ENCODE measurements around the gene OR11A1. TPM values are rescaled to one million over a fixed set of nuclear protein-coding genes. Genes with fewer than 3 reads are reported as not detected.

OR11A1 gene
- polyA plus RNA-seq, 1 donor (not counting 4 experiments of a cell fraction or from before 2014, with no cell fraction given) = not detected

- dilution Hi-C loops (cut with MboI; ENCODE audit: extremely low pct_ligation_motif_present, low sequenced_read_pairs) = no loop called here
- DNase-seq (ENCODE audit: low read depth, low spot score) (no peak), FAIRE-seq (no peak)
- no peaks in the 10 kb centered on the region for H3K79me2 ChIP-seq (ENCODE audit: control insufficient read depth, insufficient read depth, low read length)
- no peak overlapping the region for H2AFZ ChIP-seq (ENCODE audit: control insufficient read depth, low read length)
- no peaks in the 10 kb centered on the region for H3K36me3 ChIP-seq (ENCODE audit: control insufficient read depth in 2 of 2, extremely low read depth in 1 of 2, insufficient read depth in 2 of 2, low read length in 2 of 2)
- no peaks in the 10 kb centered on the region for H3K27me3 ChIP-seq (ENCODE audit: control insufficient read depth, extremely low read depth, insufficient read depth, low read length)
- H3K4me3 ChIP-seq (ENCODE audit: control insufficient read depth in 2 of 3, extremely low read depth in 1 of 3, insufficient read depth in 2 of 3, low read depth in 1 of 3, low read length in 3 of 3) = no peak overlapping the region
- no peaks in the 10 kb centered on the region for H3K9me3 ChIP-seq (ENCODE audit: control insufficient read depth, low read depth, low read length)
- peaks cover 5% of the 10 kb centered on the region for H3K4me1 ChIP-seq (ENCODE audit: control insufficient read depth, extremely low read depth, insufficient read depth, low read length)
- H3K9me1 ChIP-seq (ENCODE audit: control insufficient read depth, extremely low read depth, insufficient read depth, low read length) = no peaks in the 10 kb centered on the region
- H4K20me1 ChIP-seq (ENCODE audit: control insufficient read depth, extremely low read depth, insufficient read depth, low read length) = no peaks in the 10 kb centered on the region
- H3K9ac ChIP-seq (ENCODE audit: control insufficient read depth, extremely low read depth, insufficient read depth, low read length) = no peak overlapping the region
- no peak for TF ChIP-seq CTCF (optimal IDR thresholded peaks at IDR 0.05 in 1 of 3, IDR thresholded peaks at IDR 0.05 in 1 of 3, conservative IDR thresholded peaks at IDR 0.05 in 1 of 3; ENCODE audit: extremely low read depth in 1 of 3, insufficient read depth in 2 of 3, low read length in 3 of 3)
- TF ChIP-seq EZH2 (IDR thresholded peaks at IDR 0.05; ENCODE audit: low read length) = no peak
- no peak overlapping the region for H3K27ac ChIP-seq (ENCODE audit: control insufficient read depth, insufficient read depth, low read length)
- H3K4me2 ChIP-seq (ENCODE audit: control insufficient read depth, extremely low read depth, insufficient read depth, low read depth, low read length) = no peak overlapping the region
Observed at GRCh38 chr6:29442719-29443118, 14.2 kb downstream of the OR11A1 start.

GRCh38 chr6:29439006-29439405, 17.9 kb downstream of the OR11A1 start, which contains the start of gene OR10C1:
Gene OR10C1, plus strand, starts transcription at chr6:29439306. Its CDS starts 710 bp downstream, at chr6:29440016.
- no peak for TF ChIP-seq CTCF (optimal IDR thresholded peaks at IDR 0.05 in 1 of 3, IDR thresholded peaks at IDR 0.05 in 1 of 3, conservative IDR thresholded peaks at IDR 0.05 in 1 of 3; ENCODE audit: extremely low read depth in 1 of 3, insufficient read depth in 2 of 3, low read length in 3 of 3)
- no peak for TF ChIP-seq EZH2 (IDR thresholded peaks at IDR 0.05; ENCODE audit: low read length)
- H3K4me3 ChIP-seq (ENCODE audit: control insufficient read depth in 2 of 3, extremely low read depth in 1 of 3, insufficient read depth in 2 of 3, low read depth in 1 of 3, low read length in 3 of 3) = no peak within 1 kb of the TSS
- H3K4me1 ChIP-seq (ENCODE audit: control insufficient read depth, extremely low read depth, insufficient read depth, low read length) = no peaks in the 10 kb centered on the region
- no peak for FAIRE-seq
- no peak within 1 kb of the TSS for H3K9ac ChIP-seq (ENCODE audit: control insufficient read depth, extremely low read depth, insufficient read depth, low read length)
- no peak within 1 kb of the TSS for H3K4me2 ChIP-seq (ENCODE audit: control insufficient read depth, extremely low read depth, insufficient read depth, low read depth, low read length)
- dilution Hi-C loops (cut with MboI; ENCODE audit: extremely low pct_ligation_motif_present, low sequenced_read_pairs) = no loop called here
- H3K27me3 ChIP-seq (ENCODE audit: control insufficient read depth, extremely low read depth, insufficient read depth, low read length) = no peaks in the 10 kb centered on the region
- no peaks in the 10 kb centered on the region for H3K9me3 ChIP-seq (ENCODE audit: control insufficient read depth, low read depth, low read length)
- H3K9me1 ChIP-seq (ENCODE audit: control insufficient read depth, extremely low read depth, insufficient read depth, low read length) = no peaks in the 10 kb centered on the region
- H3K27ac ChIP-seq (ENCODE audit: control insufficient read depth, insufficient read depth, low read length) = no peak within 1 kb of the TSS
- no peaks in the 10 kb centered on the region for H4K20me1 ChIP-seq (ENCODE audit: control insufficient read depth, extremely low read depth, insufficient read depth, low read length)
- no peaks in the 10 kb centered on the region for H3K79me2 ChIP-seq (ENCODE audit: control insufficient read depth, insufficient read depth, low read length)
- no peak for DNase-seq (ENCODE audit: low read depth, low spot score)
- no peaks in the 10 kb centered on the region for H3K36me3 ChIP-seq (ENCODE audit: control insufficient read depth in 2 of 2, extremely low read depth in 1 of 2, insufficient read depth in 2 of 2, low read length in 2 of 2)
- H2AFZ ChIP-seq (ENCODE audit: control insufficient read depth, low read length) = no peak within 1 kb of the TSS

All from keratinocyte (primary cell).